Osteocyte (in vitro differentiated cells): Measurements from ENCODE around the gene ZAR1L. TPM values are rescaled to one million over a fixed set of nuclear protein-coding genes. Genes with fewer than 3 reads are reported as not detected.
A peak's percentile ranks its signal among the peaks of the same experiment; 100 is the strongest.

Source experiments
- DNase-seq: peaks from one replicate; pipeline ENCODE4 v3.0.0; 2021; ENCODE audit warnings: mixed read lengths; ENCODE audit not compliant: unreplicated experiment; ENCODE audit errors: extremely low spot score
- H3K27ac Mint-ChIP-seq: one replicate; pipeline ENCODE4 v1.8.0; 2021; ENCODE audit warnings: mild to moderate bottlenecking, mixed read lengths; ENCODE audit not compliant: unreplicated experiment
- H3K27me3 Mint-ChIP-seq: one replicate; pipeline ENCODE4 v1.8.0; 2021; ENCODE audit warnings: mixed read lengths; ENCODE audit not compliant: unreplicated experiment
- H3K36me3 Mint-ChIP-seq: one replicate; pipeline ENCODE4 v1.8.0; 2021; ENCODE audit warnings: mixed read lengths; ENCODE audit not compliant: unreplicated experiment
- H3K4me1 Mint-ChIP-seq: one replicate; pipeline ENCODE4 v1.8.0; 2021; ENCODE audit warnings: mixed read lengths; ENCODE audit not compliant: unreplicated experiment
- H3K4me3 Mint-ChIP-seq: one replicate; pipeline ENCODE4 v1.8.0; 2021; ENCODE audit warnings: mild to moderate bottlenecking, moderate library complexity, mixed read lengths; ENCODE audit not compliant: unreplicated experiment
- H3K9me3 Mint-ChIP-seq: one replicate; pipeline ENCODE4 v1.8.0; 2021; ENCODE audit warnings: mixed read lengths; ENCODE audit not compliant: unreplicated experiment
- CTCF ChIP-seq: fragments of 200-600 bp; sonication (generic); IDR thresholded peaks from 2 replicates; pipeline ENCODE4 v1.5.0; 2021; ENCODE audit warnings: antibody characterized with exemption, mild to moderate bottlenecking, moderate library complexity
- total RNA-seq: library from RNA; stranded (reverse); gene quantifications from 2 replicates; pipeline ENCODE4 v1.2.1, GENCODE V29; 2021

Gene ZAR1L
- total RNA-seq, 1 donor from 2014 or later = not detected

GRCh38 chr13:32257649-32258048 lies 57.5 kb downstream of the ZAR1L start:
- H3K27me3 Mint-ChIP-seq = no peaks in the 10 kb centered on the region
- H3K4me3 Mint-ChIP-seq = no peak overlapping the region
- DNase-seq = no peak
- no peak overlapping the region for H3K27ac Mint-ChIP-seq
- no peaks in the 10 kb centered on the region for H3K9me3 Mint-ChIP-seq
- H3K36me3 Mint-ChIP-seq = no peaks in the 10 kb centered on the region
- peaks cover 41% of the 10 kb centered on the region for H3K4me1 Mint-ChIP-seq
- no peak for TF ChIP-seq CTCF

GRCh38 chr13:32256243-32256642 lies 58.9 kb downstream of the ZAR1L start:
- no peak for DNase-seq
- no peak overlapping the region for H3K4me3 Mint-ChIP-seq
- H3K27me3 Mint-ChIP-seq = no peaks in the 10 kb centered on the region
- no peak overlapping the region for H3K27ac Mint-ChIP-seq
- H3K9me3 Mint-ChIP-seq = no peaks in the 10 kb centered on the region
- H3K36me3 Mint-ChIP-seq = no peaks in the 10 kb centered on the region
- no peak for TF ChIP-seq CTCF
- H3K4me1 Mint-ChIP-seq = peaks cover 28% of the 10 kb centered on the region

GRCh38 chr13:32255724-32256109 lies 59.4 kb downstream of the ZAR1L start:
- H3K4me3 Mint-ChIP-seq = no peak overlapping the region
- no peak for TF ChIP-seq CTCF
- DNase-seq = no peak
- no peaks in the 10 kb centered on the region for H3K27me3 Mint-ChIP-seq
- H3K4me1 Mint-ChIP-seq = peaks cover 23% of the 10 kb centered on the region
- no peaks in the 10 kb centered on the region for H3K9me3 Mint-ChIP-seq
- peak overlapping the region; percentile 13 for H3K27ac Mint-ChIP-seq
- no peaks in the 10 kb centered on the region for H3K36me3 Mint-ChIP-seq

GRCh38 chr13:32254916-32255723 lies 60.0 kb downstream of the ZAR1L start:
- Mint-ChIP-seq H3K27ac (no peak overlapping the region), H3K4me1 (peaks cover 18% of the 10 kb centered on the region), H3K4me3 (no peak overlapping the region), H3K27me3 (no peaks in the 10 kb centered on the region), H3K9me3 (no peaks in the 10 kb centered on the region), H3K36me3 (no peaks in the 10 kb centered on the region)
- no peak for TF ChIP-seq CTCF
- no peak for DNase-seq

GRCh38 chr13:32254416-32254815 lies 60.7 kb downstream of the ZAR1L start:
- no peaks in the 10 kb centered on the region for H3K36me3 Mint-ChIP-seq
- no peak for TF ChIP-seq CTCF
- peaks cover 12% of the 10 kb centered on the region for H3K4me1 Mint-ChIP-seq
- no peaks in the 10 kb centered on the region for H3K27me3 Mint-ChIP-seq
- no peaks in the 10 kb centered on the region for H3K9me3 Mint-ChIP-seq
- no peak overlapping the region for H3K4me3 Mint-ChIP-seq
- no peak overlapping the region for H3K27ac Mint-ChIP-seq
- no peak for DNase-seq
